Endothelial cell of umbilical vein (primary cell): Measurements from ENCODE around the gene SLC8A2. TPM values are rescaled to one million over a fixed set of nuclear protein-coding genes. Genes with fewer than 3 reads are reported as not detected.

Source experiments
- BruUV-seq: library from RNA; stranded (reverse); fragments of 400-500 nt; replicated peaks from 2 replicates; lab custom pipeline; 2021; lab: Mats Ljungman, UMichigan
- CTCF ChIA-PET: fragments of 300-600, 350-600 bp; sonication (Branson Sonifier 250); formaldehyde crosslinking; loops from one replicate; lab custom pipeline; 2021; ENCODE audit warnings: antibody characterized with exemption, inconsistent platforms; lab: Charles Lee
- POLR2A ChIA-PET: fragments of 300-600, 350-600 bp; sonication (Branson Sonifier 250); formaldehyde crosslinking; loops from one replicate; lab custom pipeline; 2021; ENCODE audit warnings: antibody characterized with exemption, inconsistent platforms; lab: Charles Lee
- DNase-seq: peaks from one replicate; pipeline ENCODE4 v3.0.0-alpha.2; 2011; ENCODE audit warnings: low read depth, low spot score
- FAIRE-seq: peaks from 2 replicates; lab custom pipeline; 2011; peaks lifted over from hg19 to GRCh38; lab: Jason Lieb, UNC
- H2AFZ ChIP-seq: 2 replicates; pipeline ENCODE4 v1.6.0; 2012; ENCODE audit warnings: low read depth, low read length, control low read depth, inconsistent platforms
- H3K27ac ChIP-seq: 2 replicates; pipeline ENCODE4 v1.5.1; 2011; ENCODE audit warnings: low read depth, mild to moderate bottlenecking, control low read depth, low read length, moderate library complexity; ENCODE audit not compliant: insufficient read depth
- H3K27me3 ChIP-seq, 2 experiments: 2 replicates each; pipeline versions ENCODE4 v1.6.0 to v1.6.1; 2011; ENCODE audit warnings: low read length in 2 of 2, mixed read lengths in 1 of 2; ENCODE audit not compliant: control insufficient read depth in 2 of 2, insufficient read depth in 2 of 2
- H3K36me3 ChIP-seq, 2 experiments: 2 replicates in 1 of 2; 3 replicates in 1 of 2; pipeline ENCODE4 v1.5.1; 2011; ENCODE audit warnings: low read length in 2 of 2, mild to moderate bottlenecking in 1 of 2, moderate library complexity in 1 of 2; ENCODE audit not compliant: control insufficient read depth in 2 of 2, insufficient read depth in 2 of 2; ENCODE audit errors: extremely low read depth in 1 of 2
- H3K4me1 ChIP-seq: 3 replicates; pipeline ENCODE4 v1.5.1; 2011; ENCODE audit warnings: mild to moderate bottlenecking, low read length; ENCODE audit not compliant: control insufficient read depth, insufficient read depth; ENCODE audit errors: extremely low read depth
- H3K4me2 ChIP-seq: 2 replicates; pipeline ENCODE4 v1.6.1; 2011; ENCODE audit warnings: low read length, control low read depth, mixed read lengths; ENCODE audit not compliant: insufficient read depth
- H3K4me3 ChIP-seq, 3 experiments: fragments of 200-600 bp in 1 of 3; sonication (generic), shearing (Covaris generic) in 1 of 3; replicated peaks in 1 of 3; 2 replicates each; pipeline ENCODE4 v1.5.1; 2011 to 2016; ENCODE audit warnings: control low read depth in 3 of 3, low read length in 3 of 3, mild to moderate bottlenecking in 2 of 3, inconsistent platforms in 1 of 3, low read depth in 1 of 3, moderate library complexity in 1 of 3; ENCODE audit not compliant: insufficient read depth in 1 of 3
- H3K79me2 ChIP-seq: 2 replicates; pipeline ENCODE4 v1.6.0; 2012; ENCODE audit warnings: low read length, inconsistent platforms; ENCODE audit not compliant: control insufficient read depth, insufficient read depth
- H3K9ac ChIP-seq: replicated peaks from 2 replicates; pipeline ENCODE3; 2011; ENCODE audit warnings: low read length, control low read depth; ENCODE audit not compliant: insufficient read depth; ENCODE audit errors: extremely low read depth
- H3K9me1 ChIP-seq: replicated peaks from 3 replicates; pipeline ENCODE4 v1.6.0; 2011; ENCODE audit warnings: mild to moderate bottlenecking, low read length; ENCODE audit not compliant: control insufficient read depth, insufficient read depth; ENCODE audit errors: extremely low read depth
- H3K9me3 ChIP-seq: replicated peaks from 2 replicates; pipeline ENCODE4 v1.5.1; 2012; ENCODE audit warnings: low read length, inconsistent platforms; ENCODE audit not compliant: control insufficient read depth, insufficient read depth
- H4K20me1 ChIP-seq: replicated peaks from 2 replicates; pipeline ENCODE3; 2011; ENCODE audit warnings: mild to moderate bottlenecking, low read length; ENCODE audit not compliant: control insufficient read depth, insufficient read depth; ENCODE audit errors: extremely low read depth
- EZH2 ChIP-seq: IDR thresholded peaks from 2 replicates; pipeline ENCODE4 v1.6.1; 2012; ENCODE audit warnings: borderline replicate concordance, low read depth, mild to moderate bottlenecking, moderate library complexity, low read length, inconsistent platforms; ENCODE audit not compliant: severe bottlenecking
- FOS ChIP-seq: IDR thresholded peaks from 2 replicates; pipeline ENCODE4 v1.6.1; 2011; ENCODE audit warnings: mild to moderate bottlenecking, low read length, moderate library complexity, borderline replicate concordance; ENCODE audit not compliant: insufficient read depth
- GATA2 ChIP-seq: IDR thresholded peaks from 2 replicates; pipeline ENCODE4 v1.7.0; 2011; ENCODE audit warnings: low read depth, mild to moderate bottlenecking, moderate library complexity, mixed read lengths, low read length; ENCODE audit not compliant: insufficient read length, insufficient read depth
- JUN ChIP-seq: IDR thresholded peaks from 2 replicates; pipeline ENCODE4 v1.6.1; 2011; ENCODE audit warnings: borderline replicate concordance, low read depth; ENCODE audit not compliant: insufficient read length, insufficient read depth
- MYC ChIP-seq: IDR thresholded peaks from one replicate; pipeline ENCODE4 v1.6.1; 2011; ENCODE audit warnings: mild to moderate bottlenecking, low read depth, low read length
- POLR2A ChIP-seq: IDR thresholded peaks from 2 replicates; pipeline ENCODE4 v1.6.1; 2012; ENCODE audit warnings: low read depth, mild to moderate bottlenecking, control low read depth, low read length
- POLR2AphosphoS5 ChIP-seq: IDR thresholded peaks from 2 replicates; pipeline ENCODE4 v1.6.1; 2012; ENCODE audit warnings: low read depth, mild to moderate bottlenecking, control low read depth, low read length, moderate library complexity; ENCODE audit not compliant: insufficient read depth
- dilution Hi-C: fragments of 300-500 bp; cut with MboI; formaldehyde crosslinking; loops from one replicate; pipeline ENCODE4 v1.15.0; 2019; ENCODE audit warnings: low sequenced_read_pairs; ENCODE audit not compliant: extremely low pct_ligation_motif_present
- intact Hi-C: fragments of 100-400 bp; cut with micrococcal nuclease; formaldehyde crosslinking; loops from one replicate; pipeline ENCODE4 v1.10.0; 2022
- polyA plus RNA-seq, 4 experiments: library from polyadenylated mRNA; depleted of rRNA in 3 of 4; stranded (reverse) in 3 of 4; unstranded in 1 of 4; fragments of >200 nt; gene quantifications; 2 replicates each; pipeline versions ENCODE4 v1.2.1 to v1.2.3, GENCODE V29; 2011 to 2012; ENCODE audit warnings: missing spikeins in 1 of 4
- total RNA-seq: library from RNA; stranded (reverse); gene quantifications from 2 replicates; pipeline ENCODE4 v1.2.3, GENCODE V29; 2021
- TF ChIP-seq, protein P1 (sequence below), 2 donors: IDR thresholded peaks; 1 replicate in 1 of 2; 2 replicates in 1 of 2; pipeline ENCODE4 v1.5.1; 2011; ENCODE audit warnings: low read length in 2 of 2, mild to moderate bottlenecking in 2 of 2, moderate library complexity in 2 of 2, control low read depth in 1 of 2, inconsistent platforms in 1 of 2, low read depth in 1 of 2; ENCODE audit not compliant: insufficient read depth in 1 of 2; ENCODE audit errors: extremely low read depth in 1 of 2
- TF ChIP-seq, protein P2 (sequence below): IDR thresholded peaks from 2 replicates; pipeline ENCODE4 v1.6.1; 2011; ENCODE audit not compliant: insufficient read depth, insufficient read length

The SLC8A2 gene
- total and polyA plus RNA-seq, 2 donors (not counting 3 experiments of a cell fraction or from before 2014, with no cell fraction given), result not detected

DNA sequence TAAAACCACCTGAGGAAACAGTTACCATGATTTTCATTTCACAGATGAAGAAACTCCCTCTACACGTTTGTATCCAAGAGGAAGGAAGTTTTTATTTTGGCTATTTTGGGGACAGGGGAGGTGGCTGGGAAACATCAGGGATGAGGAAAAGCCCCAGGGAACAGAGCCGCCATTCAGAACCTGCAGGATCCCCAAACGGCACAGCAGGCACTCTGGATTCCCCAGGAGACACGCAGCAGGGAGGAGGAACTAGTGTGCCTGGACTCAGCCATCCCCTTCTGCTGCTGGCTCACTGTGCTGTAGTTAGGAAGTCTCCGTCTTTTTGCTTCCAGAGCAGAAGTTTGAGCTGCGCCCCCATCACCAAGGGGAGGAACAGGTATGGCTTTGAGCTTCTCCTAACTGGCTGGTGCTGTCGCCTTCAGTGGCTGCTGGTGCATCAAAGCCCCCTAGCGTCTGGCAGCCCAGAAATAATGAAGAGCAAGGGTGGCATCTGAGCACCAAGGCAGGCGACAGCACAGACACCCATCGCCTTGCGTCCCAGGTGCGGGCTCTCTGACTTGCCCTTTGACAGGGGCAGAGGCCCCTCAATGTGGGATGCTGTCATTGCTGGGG lies 38.9 kb upstream of the SLC8A2 start:
- ChIA-PET POLR2A (no interaction called here), CTCF (interaction anchor here (0.6 to 2.3 kb wide), 10 partner anchors 10 to 196 kb away, joined by 3 to 8 read pairs (median 4); partner anchors contain the start of gene KPTN)
- H3K4me3 ChIP-seq, result no peak overlapping the region
- TF ChIP-seq POLR2AphosphoS5 (no peak), EZH2 (no peak), GATA2 (no peak), POLR2A (no peak), MYC (no peak), JUN (no peak), FOS (no peak)
- TF ChIP-seq, protein P1, sequence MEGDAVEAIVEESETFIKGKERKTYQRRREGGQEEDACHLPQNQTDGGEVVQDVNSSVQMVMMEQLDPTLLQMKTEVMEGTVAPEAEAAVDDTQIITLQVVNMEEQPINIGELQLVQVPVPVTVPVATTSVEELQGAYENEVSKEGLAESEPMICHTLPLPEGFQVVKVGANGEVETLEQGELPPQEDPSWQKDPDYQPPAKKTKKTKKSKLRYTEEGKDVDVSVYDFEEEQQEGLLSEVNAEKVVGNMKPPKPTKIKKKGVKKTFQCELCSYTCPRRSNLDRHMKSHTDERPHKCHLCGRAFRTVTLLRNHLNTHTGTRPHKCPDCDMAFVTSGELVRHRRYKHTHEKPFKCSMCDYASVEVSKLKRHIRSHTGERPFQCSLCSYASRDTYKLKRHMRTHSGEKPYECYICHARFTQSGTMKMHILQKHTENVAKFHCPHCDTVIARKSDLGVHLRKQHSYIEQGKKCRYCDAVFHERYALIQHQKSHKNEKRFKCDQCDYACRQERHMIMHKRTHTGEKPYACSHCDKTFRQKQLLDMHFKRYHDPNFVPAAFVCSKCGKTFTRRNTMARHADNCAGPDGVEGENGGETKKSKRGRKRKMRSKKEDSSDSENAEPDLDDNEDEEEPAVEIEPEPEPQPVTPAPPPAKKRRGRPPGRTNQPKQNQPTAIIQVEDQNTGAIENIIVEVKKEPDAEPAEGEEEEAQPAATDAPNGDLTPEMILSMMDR (IDR thresholded peaks at IDR 0.05; ENCODE audit: extremely low read depth in 1 of 2, insufficient read depth in 1 of 2, low read depth in 1 of 2, low read length in 2 of 2), result no peak
- TF ChIP-seq, protein P2, sequence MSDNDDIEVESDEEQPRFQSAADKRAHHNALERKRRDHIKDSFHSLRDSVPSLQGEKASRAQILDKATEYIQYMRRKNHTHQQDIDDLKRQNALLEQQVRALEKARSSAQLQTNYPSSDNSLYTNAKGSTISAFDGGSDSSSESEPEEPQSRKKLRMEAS, result no peak
- no peak overlapping the region for H2AFZ ChIP-seq
- no peaks in the 10 kb centered on the region for H3K9me3 ChIP-seq
- intact Hi-C loops, result no loop called here
- H3K4me1 ChIP-seq, result peaks cover 28% of the 10 kb centered on the region
- no peak overlapping the region for H3K27ac ChIP-seq
- no peak for DNase-seq
- H3K79me2 ChIP-seq, result peaks cover 70% of the 10 kb centered on the region
- no peaks in the 10 kb centered on the region for H4K20me1 ChIP-seq
- no peak overlapping the region for H3K4me2 ChIP-seq
- BruUV-seq, result no TSS peak
- no peaks in the 10 kb centered on the region for H3K27me3 ChIP-seq
- no peaks in the 10 kb centered on the region for H3K36me3 ChIP-seq
- dilution Hi-C loops, result no loop called here
- no peak overlapping the region for H3K9ac ChIP-seq
- no peaks in the 10 kb centered on the region for H3K9me1 ChIP-seq
- no peak for FAIRE-seq
